ENCODE data around the gene KY. TPM values are rescaled to one million over a fixed set of nuclear protein-coding genes. Genes with fewer than 3 reads are reported as not detected.

The KY gene
- total and polyA plus RNA-seq, 9 of the 15 experiments (the other 6 are each of a cell fraction or from before 2014, with no cell fraction given), result not detected

- no peak for TF ChIP-seq ZBTB9 (CRISPR knock-in tag; IDR thresholded peaks at IDR 0.05)
- TF ChIP-seq TEAD4 (IDR thresholded peaks at IDR 0.05; ENCODE audit: low read length), result no peak
- no peak for TF ChIP-seq TEAD4 (CRISPR knock-in tag; IDR thresholded peaks at IDR 0.05; ENCODE audit: borderline replicate concordance)
- TF ChIP-seq BRCA1 (IDR thresholded peaks at IDR 0.05), result no peak
- no peak for TF ChIP-seq BRCA1 (CRISPR knock-in tag; IDR thresholded peaks at IDR 0.05)
- no peak for TF ChIP-seq ZFP36 (IDR thresholded peaks at IDR 0.05; ENCODE audit: low read depth, low read length, partially characterized antibody)
Observed at GRCh38 chr3:134677987-134678308, 27.1 kb upstream of the KY start (continued).

- no TSS peak for BruUV-seq (replicated peaks)
- Histone ChIP-seq H3K9ac (ENCODE audit: insufficient read depth in 1 of 2, low read depth in 2 of 2, low read length in 2 of 2) (no peak overlapping the region), H3K4me3 (no peak overlapping the region), H2AFZ (ENCODE audit: low read depth, low read length) (peak overlapping the region; percentile 70), H3K27ac (ENCODE audit: extremely low read depth, low read depth, low read length) (no peak overlapping the region), H3K4me2 (ENCODE audit: insufficient read depth, low read length) (peak overlapping the region; percentile 52; the same call in 1 of the 2 replicates), H3K4me1 (replicated peaks in 1 of 2; ENCODE audit: control insufficient read depth in 2 of 2, insufficient read depth in 2 of 2, low read length in 2 of 2) (no peaks in the 10 kb centered on the region), H3K9me3 (replicated peaks; ENCODE audit: control insufficient read depth, insufficient read depth, low read depth, low read length) (no peaks in the 10 kb centered on the region), H3K79me2 (ENCODE audit: control insufficient read depth, insufficient read depth, low read length) (no peaks in the 10 kb centered on the region), H3K27me3 (ENCODE audit: control insufficient read depth in 2 of 2, insufficient read depth in 2 of 2, low read length in 2 of 2) (peaks cover 0 to 3% of the 10 kb centered on the region in 2 experiments; a peak in 1 of 5 replicates), H4K20me1 (replicated peaks; ENCODE audit: control insufficient read depth, insufficient read depth, low read length) (no peaks in the 10 kb centered on the region), H3K36me3 (ENCODE audit: control insufficient read depth, insufficient read depth, low read length) (no peaks in the 10 kb centered on the region), H3K9me1 (ENCODE audit: control insufficient read depth, insufficient read depth, low read length) (no peaks in the 10 kb centered on the region)
- in situ Hi-C loops (cut with MboI), result no loop called here
- peak; percentile 43 to 67 (median 61) for DNase-seq (ENCODE audit: extremely low read depth in 1 of 4, low spot score in 3 of 4)
- POLR2A ChIA-PET, result no interaction called here
- intact Hi-C loops (cut with micrococcal nuclease), result loop anchor here (1.0 kb wide), 1 partner anchor 76 kb away; no protein-coding TSS in a partner anchor
- ATAC-seq, result peak; percentile 98
- peak; percentile 87 for FAIRE-seq
- 5% methylated on average over 8 of the region's 11 CpGs for WGBS (ENCODE audit: insufficient coverage, low coverage, missing lambda C conversion rate)
- CTCF ChIA-PET (ENCODE audit: low intra/inter-chr PET ratio), result interaction anchor here (1.7 kb wide), 1 partner anchor 77 kb away, joined by 6 read pairs; no protein-coding TSS in a partner anchor
- TF ChIP-seq GTF2B (IDR thresholded peaks at IDR 0.05; ENCODE audit: extremely low read depth, insufficient read length) (no peak), FOXJ3 (CRISPR knock-in tag; IDR thresholded peaks at IDR 0.05) (no peak), TBL1XR1 (IDR thresholded peaks at IDR 0.05; ENCODE audit: low read length in 2 of 2) (no peak), DNMT1 (IDR thresholded peaks at IDR 0.05) (no peak), TCF7L2 (IDR thresholded peaks at IDR 0.05; ENCODE audit: low read depth, low read length) (no peak), NRF1 (conservative IDR thresholded peaks at IDR 0.05 in 1 of 2, IDR thresholded peaks at IDR 0.05 in 1 of 2) (0 out of 4 replicates have a peak, but pooled peaks of 1 of the 2 experiments have one; percentile 22), ELK3 (CRISPR knock-in tag; IDR thresholded peaks at IDR 0.05) (no peak), BDP1 (IDR thresholded peaks at IDR 0.05; ENCODE audit: insufficient read depth, insufficient read length) (no peak), ZNF212 (CRISPR knock-in tag; IDR thresholded peaks at IDR 0.05) (no peak), ZNF778 (CRISPR knock-in tag; IDR thresholded peaks at IDR 0.05) (no peak), USF1 (CRISPR knock-in tag; IDR thresholded peaks at IDR 0.05) (no peak), MCM2 (IDR thresholded peaks at IDR 0.05; ENCODE audit: low read depth) (no peak)
Observed at GRCh38 chr3:134677196-134677986, 26.6 kb upstream of the KY start.

Data from K562 (cell line).